Peyer's patch (tissue), 4 donors: ENCODE data around the gene OVCH2. TPM values are rescaled to one million over a fixed set of nuclear protein-coding genes. Genes with fewer than 3 reads are reported as not detected.
"Not testable (repeated sequence)": the region's sequence is repeated elsewhere in the genome, so short reads cannot be mapped to it uniquely, and the experiment has no call there.

Experiments used
- DNase-seq, 3 donors: peaks; one replicate each; pipeline ENCODE4 v3.0.0-alpha.2; 2017 to 2019
- H3K27ac ChIP-seq, 4 donors: fragments of 200-600 bp; sonication (generic); one replicate each; pipeline ENCODE4 v1.5.1; 2016 to 2019
- H3K27me3 ChIP-seq, 2 donors: fragments of 200-600 bp; sonication (generic); one replicate each; pipeline ENCODE4 v1.5.1; 2019
- H3K36me3 ChIP-seq, 3 donors: fragments of 200-600 bp; sonication (generic); one replicate each; pipeline ENCODE4 v1.5.1; 2016 to 2019
- H3K4me1 ChIP-seq, 4 donors: fragments of 200-600 bp; sonication (generic); one replicate each; pipeline ENCODE4 v1.5.1; 2016 to 2019
- H3K4me3 ChIP-seq, 4 donors: fragments of 200-600 bp; sonication (generic); 1 replicate in 3 of 4; 2 replicates in 1 of 4; pipeline ENCODE4 v1.5.1; 2016 to 2019; ENCODE audit warnings: mild to moderate bottlenecking in 1 of 4
- H3K9me3 ChIP-seq, 4 donors: fragments of 200-600 bp; sonication (generic); one replicate each; pipeline ENCODE4 v1.5.1; 2016 to 2019; ENCODE audit warnings: mild to moderate bottlenecking in 1 of 4
- CTCF ChIP-seq, 6 experiments: fragments of 450-650 bp in 4 of 6; fragments of 200-600 bp in 2 of 6; sonication (generic) in 1 of 6; IDR thresholded peaks; one replicate each; pipeline ENCODE4 v1.5.1; 2017 to 2019; ENCODE audit warnings: antibody characterized with exemption in 6 of 6, mild to moderate bottlenecking in 3 of 6, moderate library complexity in 1 of 6
- POLR2A ChIP-seq, 2 donors: fragments of 450-650 bp; IDR thresholded peaks; one replicate each; pipeline ENCODE4 v1.5.1; 2017; ENCODE audit warnings: antibody characterized with exemption in 2 of 2, mild to moderate bottlenecking in 2 of 2, moderate library complexity in 2 of 2
- total RNA-seq, 4 donors: library from RNA; depleted of rRNA; stranded (reverse); fragments of >200 nt; gene quantifications; one replicate each; pipeline ENCODE4 v1.1.0, GENCODE V29; 2016

The OVCH2 gene, protein sequence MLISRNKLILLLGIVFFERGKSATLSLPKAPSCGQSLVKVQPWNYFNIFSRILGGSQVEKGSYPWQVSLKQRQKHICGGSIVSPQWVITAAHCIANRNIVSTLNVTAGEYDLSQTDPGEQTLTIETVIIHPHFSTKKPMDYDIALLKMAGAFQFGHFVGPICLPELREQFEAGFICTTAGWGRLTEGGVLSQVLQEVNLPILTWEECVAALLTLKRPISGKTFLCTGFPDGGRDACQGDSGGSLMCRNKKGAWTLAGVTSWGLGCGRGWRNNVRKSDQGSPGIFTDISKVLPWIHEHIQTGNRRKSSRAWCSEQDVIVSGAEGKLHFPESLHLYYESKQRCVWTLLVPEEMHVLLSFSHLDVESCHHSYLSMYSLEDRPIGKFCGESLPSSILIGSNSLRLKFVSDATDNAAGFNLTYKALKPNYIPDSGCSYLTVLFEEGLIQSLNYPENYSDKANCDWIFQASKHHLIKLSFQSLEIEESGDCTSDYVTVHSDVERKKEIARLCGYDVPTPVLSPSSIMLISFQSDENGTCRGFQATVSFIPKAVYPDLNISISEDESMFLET
- total RNA-seq: not detected

DNA sequence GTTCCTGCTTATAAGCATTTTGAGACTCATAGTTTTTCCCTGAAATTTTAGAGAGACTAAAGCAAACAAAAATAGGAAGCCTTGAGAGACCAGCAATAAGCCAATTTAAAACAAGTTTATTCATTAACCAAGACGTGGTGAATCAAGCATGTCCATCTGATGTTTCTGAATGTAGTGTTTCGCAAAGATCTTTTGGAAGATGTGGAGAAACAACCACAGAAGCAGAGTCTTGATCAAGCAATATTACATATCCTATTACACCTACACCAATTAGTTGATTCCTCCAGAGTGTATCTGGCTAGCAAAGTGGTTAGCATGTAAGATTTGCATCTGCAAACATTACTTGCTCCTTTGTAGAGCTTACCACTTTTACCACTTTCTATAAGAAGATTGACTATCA, at the start of gene OVCH2:
OVCH2 (minus strand) TSS at position 101 of the 400 bp plus-strand sequence; CDS start at position 18, 83 bp downstream.
- no peak for TF ChIP-seq POLR2A (IDR thresholded peaks at IDR 0.05)
- no peak for TF ChIP-seq CTCF (IDR thresholded peaks at IDR 0.05)

DNA sequence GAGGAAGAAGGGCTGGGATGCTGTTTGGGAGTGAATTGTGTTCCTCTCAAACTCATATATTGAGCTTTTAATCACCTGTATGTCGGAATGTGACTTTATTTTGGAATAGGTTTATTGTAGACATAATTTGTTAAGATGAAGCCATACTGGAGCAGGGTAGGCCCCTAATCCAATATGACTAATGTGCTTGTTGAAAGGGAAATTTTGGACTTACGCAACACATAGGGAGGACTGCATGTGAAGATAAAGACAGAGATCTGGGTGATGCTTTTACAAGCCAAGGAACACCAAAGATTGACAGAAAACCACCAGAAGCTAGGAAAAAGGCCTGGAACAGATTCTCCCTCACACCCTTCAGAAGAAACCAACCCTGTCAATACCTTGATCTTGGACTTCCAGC, 43.2 kb upstream of the OVCH2 start:
- H3K36me3 ChIP-seq: no peaks in the 10 kb centered on the region
- H3K4me3 ChIP-seq: no peak overlapping the region
- no peaks in the 10 kb centered on the region for H3K27me3 ChIP-seq
- no peaks in the 10 kb centered on the region for H3K4me1 ChIP-seq
- H3K27ac ChIP-seq: no peak overlapping the region
- TF ChIP-seq POLR2A (IDR thresholded peaks at IDR 0.05): no peak
- TF ChIP-seq CTCF (IDR thresholded peaks at IDR 0.05): no peak
- DNase-seq: no peak
- no peaks in the 10 kb centered on the region for H3K9me3 ChIP-seq

More for the DNA sequence above, at the start of gene OVCH2:
- H3K4me3 ChIP-seq: no peak within 1 kb of the TSS
- H3K36me3 ChIP-seq: no peaks in the 10 kb centered on the region
- no peak for DNase-seq
- H3K9me3 ChIP-seq: no peaks in the 10 kb centered on the region
- H3K4me1 ChIP-seq: no peaks in the 10 kb centered on the region
- H3K27ac ChIP-seq: no peak within 1 kb of the TSS
- no peaks in the 10 kb centered on the region for H3K27me3 ChIP-seq

DNA sequence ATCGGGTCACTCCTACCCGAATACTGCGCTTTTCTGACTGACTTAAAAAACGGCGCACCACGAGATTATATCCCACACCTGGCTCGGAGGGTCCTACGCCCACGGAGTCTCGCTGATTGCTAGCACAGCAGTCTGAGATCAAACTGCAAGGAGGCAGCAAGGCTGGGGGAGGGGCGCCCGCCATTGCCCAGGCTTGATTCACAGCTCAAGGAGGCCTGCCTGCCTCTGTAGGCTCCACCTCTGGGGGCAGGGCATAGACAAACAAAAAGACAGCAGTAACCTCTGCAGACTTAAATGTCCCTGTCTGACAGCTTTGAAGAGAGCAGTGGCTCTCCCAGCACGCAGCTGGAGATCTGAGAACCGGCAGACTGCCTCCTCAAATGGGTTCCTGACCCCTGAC, 28.5 kb upstream of the OVCH2 start:
- H3K9me3 ChIP-seq, H3K27me3 ChIP-seq, DNase-seq, H3K4me1 ChIP-seq, H3K36me3 ChIP-seq, H3K27ac ChIP-seq, H3K4me3 ChIP-seq: not testable (repeated sequence)

DNA sequence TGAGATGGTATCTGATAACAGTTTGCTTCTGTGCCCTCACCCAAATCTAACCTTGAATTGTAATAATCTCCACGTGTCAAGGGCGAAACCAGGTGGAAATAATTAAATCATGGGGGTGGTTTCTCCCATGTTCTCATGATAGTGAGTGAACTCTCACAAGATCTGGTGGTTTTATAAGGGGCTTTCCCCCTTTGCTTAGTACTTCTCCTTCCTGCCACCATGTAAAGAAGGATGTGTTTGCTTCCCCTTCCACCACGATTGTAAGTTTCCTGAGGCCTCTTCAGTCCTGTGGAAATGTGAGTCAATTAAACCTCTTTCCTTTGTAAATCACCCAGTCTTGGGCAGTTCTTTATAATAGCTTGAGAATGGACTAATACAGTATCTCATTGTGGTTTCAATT, 8.5 kb upstream of the OVCH2 start:
- no peak for DNase-seq
- no peaks in the 10 kb centered on the region for H3K27me3 ChIP-seq
- H3K27ac ChIP-seq: no peak overlapping the region
- H3K4me3 ChIP-seq: no peak overlapping the region
- TF ChIP-seq POLR2A (IDR thresholded peaks at IDR 0.05) (no peak), CTCF (IDR thresholded peaks at IDR 0.05) (no peak)
- no peaks in the 10 kb centered on the region for H3K9me3 ChIP-seq
- H3K36me3 ChIP-seq: no peaks in the 10 kb centered on the region
- H3K4me1 ChIP-seq: no peaks in the 10 kb centered on the region

DNA sequence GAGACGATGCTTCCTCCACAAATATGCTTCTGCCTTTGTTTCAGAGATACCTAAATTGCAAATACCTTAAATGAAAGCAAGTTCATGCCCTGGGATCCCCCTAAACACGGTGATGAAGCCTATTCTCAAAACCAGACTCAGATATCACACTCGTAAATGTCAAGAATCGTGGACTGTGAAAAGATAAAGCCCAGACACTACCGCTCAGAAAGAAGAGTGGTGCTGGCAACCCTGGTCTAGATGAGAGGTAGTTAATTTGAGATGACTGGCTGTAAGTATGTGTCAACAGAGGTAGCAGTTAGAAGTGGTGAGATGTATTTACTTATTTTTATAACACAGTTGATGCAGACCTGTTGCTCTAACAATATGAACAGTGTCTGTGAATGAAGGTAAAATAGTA, 2.5 kb downstream of the OVCH2 start:
- Histone ChIP-seq H3K36me3 (no peaks in the 10 kb centered on the region), H3K9me3 (no peaks in the 10 kb centered on the region), H3K27me3 (no peaks in the 10 kb centered on the region), H3K4me1 (no peaks in the 10 kb centered on the region), H3K4me3 (no peak overlapping the region), H3K27ac (no peak overlapping the region)
- TF ChIP-seq POLR2A (IDR thresholded peaks at IDR 0.05) (no peak), CTCF (IDR thresholded peaks at IDR 0.05) (no peak)
- no peak for DNase-seq

DNA sequence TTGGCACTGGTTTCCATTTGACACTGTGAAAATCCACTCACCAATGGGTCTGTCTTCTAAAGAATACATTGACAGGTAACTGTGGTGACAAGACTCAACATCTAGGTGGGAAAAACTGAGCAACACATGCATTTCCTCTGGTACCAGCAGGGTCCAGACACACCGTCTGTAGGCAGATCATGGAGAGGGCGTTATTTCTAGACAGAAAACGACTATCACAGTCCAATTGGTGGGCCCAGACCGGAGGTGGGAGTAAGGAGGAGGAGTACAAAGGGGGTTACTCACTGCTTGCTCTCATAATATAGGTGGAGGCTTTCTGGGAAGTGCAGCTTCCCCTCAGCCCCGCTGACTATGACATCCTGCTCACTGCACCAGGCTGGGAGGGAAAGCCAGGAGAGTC, 9.9 kb downstream of the OVCH2 start:
- TF ChIP-seq POLR2A (IDR thresholded peaks at IDR 0.05): no peak
- no peak for TF ChIP-seq CTCF (IDR thresholded peaks at IDR 0.05)
- H3K4me1 ChIP-seq: no peaks in the 10 kb centered on the region
- H3K27ac ChIP-seq: no peak overlapping the region
- H3K4me3 ChIP-seq: no peak overlapping the region
- H3K9me3 ChIP-seq: no peaks in the 10 kb centered on the region
- no peaks in the 10 kb centered on the region for H3K36me3 ChIP-seq
- no peak for DNase-seq
- no peaks in the 10 kb centered on the region for H3K27me3 ChIP-seq
